Urinary bladder (tissue), 4 donors: Measurements from ENCODE around the gene ACTA2. TPM values are rescaled to one million over a fixed set of nuclear protein-coding genes. Genes with fewer than 3 reads are reported as not detected.

ENCODE experiments used
- DNase-seq: peaks from one replicate; pipeline ENCODE4 v3.0.0-alpha.2; 2015; ENCODE audit errors: extremely low spot score
- H3K27ac ChIP-seq: one replicate; pipeline ENCODE4 v1.5.1; 2013; ENCODE audit warnings: low read depth, mild to moderate bottlenecking, moderate library complexity
- H3K36me3 ChIP-seq: one replicate; pipeline ENCODE4 v1.6.1; 2013; ENCODE audit warnings: mild to moderate bottlenecking, moderate library complexity; ENCODE audit not compliant: insufficient read depth
- H3K4me1 ChIP-seq: one replicate; pipeline ENCODE4 v1.6.1; 2013; ENCODE audit warnings: mild to moderate bottlenecking, moderate library complexity; ENCODE audit not compliant: insufficient read depth
- H3K4me3 ChIP-seq: one replicate; pipeline ENCODE4 v1.5.1; 2013; ENCODE audit warnings: low read depth, low read length
- WGBS: extraction: QIAGEN DNeasy Blood & Tissue Kit; methylation state at CpG from one replicate; pipeline ENCODE4 v1.1.7; 2013; 5-methylcytosine and 5-hydroxymethylcytosine counted together
- polyA plus RNA-seq: library from polyadenylated mRNA; stranded (reverse); fragments of 200-250 nt; gene quantifications from one replicate; pipeline ENCODE4 v1.2.3, GENCODE V29; 2013
- total RNA-seq: library from RNA; depleted of rRNA; stranded (reverse); fragments of >200 nt; gene quantifications from one replicate; pipeline ENCODE4 v1.2.3, GENCODE V29; 2014
- donor health status: healthy with polysubstance abuse.
- donor health status: healthy.

The ACTA2 gene
- total and polyA plus RNA-seq, 2 donors: 3,971 to 6,755 TPM

- 45% methylated on average over 2 of the region's 2 CpGs for WGBS
- Histone ChIP-seq H3K4me1 (no peaks in the 10 kb centered on the region), H3K27ac (peak overlapping the region; percentile 35), H3K4me3 (peak overlapping the region; percentile 0), H3K36me3 (no peaks in the 10 kb centered on the region)
- no peak for DNase-seq
Measured at GRCh38 chr10:88989423-88989822, 36.9 kb upstream of the ACTA2 start.

- Histone ChIP-seq H3K36me3 (no peaks in the 10 kb centered on the region), H3K27ac (no peak overlapping the region), H3K4me1 (no peaks in the 10 kb centered on the region), H3K4me3 (no peak overlapping the region)
- DNase-seq: no peak
- 84% methylated on average over 2 of the region's 2 CpGs for WGBS
Measured at GRCh38 chr10:88987840-88988239, 35.3 kb upstream of the ACTA2 start.

GRCh38 chr10:88987243-88987725 is 34.7 kb upstream of the ACTA2 start:
- Histone ChIP-seq H3K27ac (no peak overlapping the region), H3K36me3 (no peaks in the 10 kb centered on the region), H3K4me3 (no peak overlapping the region), H3K4me1 (no peaks in the 10 kb centered on the region)
- DNase-seq: no peak

- 21% methylated on average over 2 of the region's 2 CpGs for WGBS
- H3K27ac ChIP-seq: no peak overlapping the region
- H3K4me3 ChIP-seq: no peak overlapping the region
- H3K36me3 ChIP-seq: no peaks in the 10 kb centered on the region
- H3K4me1 ChIP-seq: no peaks in the 10 kb centered on the region
- no peak for DNase-seq
Measured at GRCh38 chr10:88986549-88987242, 34.1 kb upstream of the ACTA2 start.

GRCh38 chr10:88984525-88984924 is 32.0 kb upstream of the ACTA2 start:
- Histone ChIP-seq H3K4me3 (no peak overlapping the region), H3K27ac (peak overlapping the region; percentile 5), H3K4me1 (no peaks in the 10 kb centered on the region), H3K36me3 (no peaks in the 10 kb centered on the region)
- DNase-seq: no peak

- Histone ChIP-seq H3K4me3 (no peak overlapping the region), H3K4me1 (no peaks in the 10 kb centered on the region), H3K36me3 (no peaks in the 10 kb centered on the region), H3K27ac (no peak overlapping the region)
- 42% methylated on average over 1 of the region's 1 CpG for WGBS
- no peak for DNase-seq
Measured at GRCh38 chr10:88983939-88984338, 31.4 kb upstream of the ACTA2 start.

- H3K27ac ChIP-seq: peak overlapping the region; percentile 18
- no peaks in the 10 kb centered on the region for H3K4me1 ChIP-seq
- H3K4me3 ChIP-seq: no peak overlapping the region
- WGBS: 14% methylated on average over 2 of the region's 2 CpGs
- no peak for DNase-seq
- no peaks in the 10 kb centered on the region for H3K36me3 ChIP-seq
Measured at GRCh38 chr10:88983206-88983605, 30.6 kb upstream of the ACTA2 start.

- no peak for DNase-seq
- 34% methylated on average over 2 of the region's 2 CpGs for WGBS
- no peaks in the 10 kb centered on the region for H3K4me1 ChIP-seq
- no peak overlapping the region for H3K27ac ChIP-seq
- no peaks in the 10 kb centered on the region for H3K36me3 ChIP-seq
- no peak overlapping the region for H3K4me3 ChIP-seq
Measured at GRCh38 chr10:88982366-88982765, 29.8 kb upstream of the ACTA2 start.

GRCh38 chr10:88981435-88981834 is 28.9 kb upstream of the ACTA2 start:
- DNase-seq: no peak
- 49% methylated on average over 5 of the region's 5 CpGs for WGBS
- Histone ChIP-seq H3K4me1 (no peaks in the 10 kb centered on the region), H3K36me3 (no peaks in the 10 kb centered on the region), H3K27ac (no peak overlapping the region), H3K4me3 (no peak overlapping the region)

GRCh38 chr10:88980800-88981199 is 28.2 kb upstream of the ACTA2 start:
- Histone ChIP-seq H3K27ac (no peak overlapping the region), H3K4me3 (no peak overlapping the region), H3K36me3 (no peaks in the 10 kb centered on the region), H3K4me1 (no peaks in the 10 kb centered on the region)
- no peak for DNase-seq
- 64% methylated on average over 4 of the region's 4 CpGs for WGBS

- Histone ChIP-seq H3K4me1 (no peaks in the 10 kb centered on the region), H3K27ac (peak overlapping the region; percentile 27)
- WGBS: 31% methylated on average over 4 of the region's 4 CpGs
Measured at GRCh38 chr10:88980247-88980646, 27.7 kb upstream of the ACTA2 start.

GRCh38 chr10:88979603-88980002 is 27.0 kb upstream of the ACTA2 start:
- Histone ChIP-seq H3K36me3 (no peaks in the 10 kb centered on the region), H3K27ac (peak overlapping the region; percentile 29), H3K4me3 (no peak overlapping the region), H3K4me1 (no peaks in the 10 kb centered on the region)
- WGBS: 45% methylated on average over 4 of the region's 4 CpGs
- DNase-seq: no peak

More at GRCh38 chr10:88980247-88980646, 27.7 kb upstream of the ACTA2 start:
- Histone ChIP-seq H3K4me3 (no peak overlapping the region), H3K36me3 (no peaks in the 10 kb centered on the region)
- no peak for DNase-seq

GRCh38 chr10:88979153-88979562 is 26.6 kb upstream of the ACTA2 start:
- Histone ChIP-seq H3K27ac (no peak overlapping the region), H3K4me3 (no peak overlapping the region), H3K4me1 (no peaks in the 10 kb centered on the region), H3K36me3 (no peaks in the 10 kb centered on the region)
- no peak for DNase-seq
- WGBS: 14% methylated on average over 5 of the region's 5 CpGs

- WGBS: 78% methylated on average over 2 of the region's 2 CpGs
- Histone ChIP-seq H3K27ac (no peak overlapping the region), H3K4me1 (no peaks in the 10 kb centered on the region)
Measured at GRCh38 chr10:88978463-88978862, 25.9 kb upstream of the ACTA2 start.

GRCh38 chr10:88975377-88975720 is 22.8 kb upstream of the ACTA2 start:
- H3K27ac ChIP-seq: peak overlapping the region; percentile 67
- H3K36me3 ChIP-seq: no peaks in the 10 kb centered on the region
- peak overlapping the region; percentile 51 for H3K4me3 ChIP-seq
- DNase-seq: no peak
- WGBS: 45% methylated on average over 3 of the region's 3 CpGs
- no peaks in the 10 kb centered on the region for H3K4me1 ChIP-seq

More at GRCh38 chr10:88978463-88978862, 25.9 kb upstream of the ACTA2 start:
- no peaks in the 10 kb centered on the region for H3K36me3 ChIP-seq
- no peak for DNase-seq
- H3K4me3 ChIP-seq: no peak overlapping the region
